IMR-90 (cell line): ENCODE measurements around the gene EPN1. TPM values are rescaled to one million over a fixed set of nuclear protein-coding genes. Genes with fewer than 3 reads are reported as not detected.

ENCODE experiments used
- ATAC-seq: fragments of 200-7000 bp; cut with Tn5 transposase; 2 replicates; pipeline ENCODE4 v1.9.1; 2020; ENCODE audit warnings: low read depth, mild to moderate bottlenecking, moderate library complexity
- BruUV-seq: library from RNA; stranded (reverse); fragments of 400-500 nt; replicated peaks from 2 replicates; lab custom pipeline; 2021; lab: Mats Ljungman, UMichigan
- CTCF ChIA-PET: fragments of 300-600 bp; formaldehyde crosslinking; extraction: SDS; loops from one replicate; lab custom pipeline; 2021; ENCODE audit warnings: antibody characterized with exemption; lab: Yijun Ruan, JAX
- POLR2A ChIA-PET: fragments of 300-600 bp; sonication (Branson Sonifier 250); formaldehyde crosslinking; loops from one replicate; lab custom pipeline; 2022; ENCODE audit warnings: antibody characterized with exemption; ENCODE audit not compliant: unreplicated experiment; lab: Charles Lee
- DNase-seq: peaks from one replicate; pipeline ENCODE4 v3.0.0; 2013
- H2AFZ ChIP-seq: replicated peaks from 2 replicates; pipeline ENCODE3; 2013; ENCODE audit warnings: low read length, mild to moderate bottlenecking; ENCODE audit not compliant: poor library complexity
- H2AK5ac ChIP-seq: 2 replicates; pipeline ENCODE4 v1.6.1; 2013; ENCODE audit warnings: low read depth, low read length, inconsistent platforms
- H2AK9ac ChIP-seq: replicated peaks from 2 replicates; pipeline ENCODE3; 2013; ENCODE audit warnings: mild to moderate bottlenecking, low read depth, low read length, moderate library complexity; ENCODE audit not compliant: poor library complexity
- H2BK120ac ChIP-seq: 2 replicates; pipeline ENCODE4 v1.6.1; 2013; ENCODE audit warnings: low read depth, low read length, inconsistent platforms
- H2BK15ac ChIP-seq: 3 replicates; pipeline ENCODE4 v1.6.1; 2013; ENCODE audit warnings: low read depth, low read length, inconsistent platforms
- H2BK20ac ChIP-seq: 2 replicates; pipeline ENCODE4 v1.6.1; 2013; ENCODE audit warnings: low read depth, mild to moderate bottlenecking, inconsistent platforms, low read length, moderate library complexity
- H2BK5ac ChIP-seq: 2 replicates; pipeline ENCODE4 v1.6.1; 2013; ENCODE audit warnings: mild to moderate bottlenecking, low read depth, low read length, inconsistent platforms; ENCODE audit not compliant: poor library complexity, severe bottlenecking
- H3K14ac ChIP-seq: replicated peaks from 2 replicates; pipeline ENCODE4 v1.6.1; 2013; ENCODE audit warnings: low read depth, low read length, inconsistent platforms
- H3K18ac ChIP-seq: 2 replicates; pipeline ENCODE4 v1.6.1; 2013; ENCODE audit warnings: low read depth, low read length, control low read depth
- H3K23ac ChIP-seq: 2 replicates; pipeline ENCODE4 v1.6.1; 2013; ENCODE audit warnings: low read depth, low read length, inconsistent platforms
- H3K27ac ChIP-seq: 2 replicates; pipeline ENCODE4 v1.5.1; 2013; ENCODE audit warnings: mild to moderate bottlenecking, control low read depth, low read length; ENCODE audit not compliant: insufficient read depth
- H3K27me3 ChIP-seq: 2 replicates; pipeline ENCODE4 v1.6.1; 2013; ENCODE audit warnings: low read length; ENCODE audit not compliant: control insufficient read depth, insufficient read depth
- H3K36me3 ChIP-seq: 2 replicates; pipeline ENCODE4 v1.6.1; 2013; ENCODE audit warnings: low read length, mixed read lengths; ENCODE audit not compliant: control insufficient read depth, insufficient read depth
- H3K4ac ChIP-seq: 2 replicates; pipeline ENCODE4 v1.6.1; 2013; ENCODE audit warnings: low read depth, low read length, inconsistent platforms
- H3K4me1 ChIP-seq: 2 replicates; pipeline ENCODE4 v1.6.1; 2013; ENCODE audit warnings: low read length, mixed read lengths; ENCODE audit not compliant: control insufficient read depth, insufficient read depth
- H3K4me2 ChIP-seq: 2 replicates; pipeline ENCODE4 v1.6.1; 2013; ENCODE audit warnings: low read depth, mild to moderate bottlenecking, control low read depth, low read length, moderate library complexity
- H3K4me3 ChIP-seq: 2 replicates; pipeline ENCODE4 v1.5.1; 2013; ENCODE audit warnings: low read depth, mild to moderate bottlenecking, control low read depth, low read length, moderate library complexity; ENCODE audit not compliant: insufficient read depth
- H3K56ac ChIP-seq: 2 replicates; pipeline ENCODE4 v1.6.1; 2013; ENCODE audit warnings: low read length, inconsistent platforms; ENCODE audit not compliant: insufficient read depth; ENCODE audit errors: extremely low read depth
- H3K79me1 ChIP-seq, 2 experiments: 2 replicates each; pipeline ENCODE4 v1.6.1; 2013; ENCODE audit warnings: low read length in 2 of 2, inconsistent platforms in 1 of 2, low read depth in 1 of 2
- H3K9ac ChIP-seq: 2 replicates; pipeline ENCODE4 v1.6.1; 2013; ENCODE audit warnings: low read depth, low read length, control low read depth
- H3K9me1 ChIP-seq: 2 replicates; pipeline ENCODE4 v1.6.1; 2013; ENCODE audit warnings: low read length, inconsistent platforms; ENCODE audit not compliant: insufficient read depth
- H3K9me3 ChIP-seq: 2 replicates; pipeline ENCODE4 v1.6.1; 2013; ENCODE audit warnings: low read length; ENCODE audit not compliant: control insufficient read depth, insufficient read depth
- H4K20me1 ChIP-seq: 2 replicates; pipeline ENCODE4 v1.6.1; 2013; ENCODE audit warnings: low read length, inconsistent platforms; ENCODE audit not compliant: insufficient read depth
- H4K5ac ChIP-seq: 2 replicates; pipeline ENCODE4 v1.6.1; 2013; ENCODE audit warnings: mild to moderate bottlenecking, low read depth, low read length, control low read depth
- H4K8ac ChIP-seq, 2 experiments: 2 replicates each; pipeline ENCODE4 v1.6.1; 2013; ENCODE audit warnings: low read depth in 2 of 2, low read length in 2 of 2, control low read depth in 1 of 2, inconsistent platforms in 1 of 2
- H4K91ac ChIP-seq: 2 replicates; pipeline ENCODE4 v1.6.1; 2013; ENCODE audit warnings: low read depth, low read length, inconsistent platforms; ENCODE audit not compliant: insufficient read depth
- BHLHE40 ChIP-seq: fragments of 150-350 bp; IDR thresholded peaks from 2 replicates; pipeline ENCODE4 v1.6.1; 2016; ENCODE audit warnings: mild to moderate bottlenecking, low read depth, low read length
- CEBPB ChIP-seq: IDR thresholded peaks from 2 replicates; pipeline ENCODE4 v1.6.1; 2012; ENCODE audit warnings: low read depth, low read length, improper control_type of control experiment
- FOS ChIP-seq: fragments of 150-350 bp; IDR thresholded peaks from 2 replicates; pipeline ENCODE4 v1.6.1; 2016; ENCODE audit warnings: low read depth, low read length
- MAZ ChIP-seq: IDR thresholded peaks from 2 replicates; pipeline ENCODE4 v1.6.1; 2012; ENCODE audit warnings: low read depth, mild to moderate bottlenecking, low read length, improper control_type of control experiment, moderate library complexity, borderline replicate concordance
- NFE2L2 ChIP-seq: fragments of 150-350 bp; IDR thresholded peaks from 2 replicates; pipeline ENCODE4 v1.6.1; 2016; ENCODE audit warnings: low read depth, mild to moderate bottlenecking, low read length
- RFX5 ChIP-seq: IDR thresholded peaks from 2 replicates; pipeline ENCODE4 v1.8.0; 2012; ENCODE audit warnings: low read depth, mild to moderate bottlenecking, low read length, moderate library complexity
- WGBS, 2 experiments: methylation state at CpG; one replicate each; pipeline versions ENCODE4 v1.1.5 to v1.1.7; 2013; ENCODE audit warnings: missing lambda C conversion rate in 2 of 2; ENCODE audit not compliant: insufficient read length in 1 of 2; ENCODE audit errors: extremely low coverage in 2 of 2; 5-methylcytosine and 5-hydroxymethylcytosine counted together
- dilution Hi-C: fragments of 300-500 bp; cut with HindIII; formaldehyde crosslinking; loops from one replicate; pipeline ENCODE4 v1.14.3; 2018; ENCODE audit warnings: low sequenced_read_pairs; ENCODE audit not compliant: unreplicated experiment
- in situ Hi-C: fragments of 300-500 bp; cut with MboI; formaldehyde crosslinking; loops from 3 replicates; pipeline ENCODE4 v1.14.3; 2019; ENCODE audit warnings: low sequenced_read_pairs, inconsistent platforms, mixed read lengths
- intact Hi-C: fragments of 100-400 bp; cut with micrococcal nuclease; formaldehyde crosslinking; loops from 2 replicates; pipeline ENCODE4 v1.10.0; 2022
- polyA plus RNA-seq, 3 experiments: library from polyadenylated mRNA; depleted of rRNA; stranded (reverse); fragments of >200 nt; gene quantifications; 2 replicates each; pipeline ENCODE4 v1.2.3, GENCODE V29; 2012; ENCODE audit warnings: low replicate concordance in 1 of 3
- total RNA-seq: library from RNA; depleted of rRNA; stranded (reverse); fragments of >200 nt; gene quantifications from 2 replicates; pipeline ENCODE4 v1.2.3, GENCODE V29; 2012
- TF ChIP-seq, protein P1 (sequence below): fragments of 150-350 bp; IDR thresholded peaks from 2 replicates; pipeline ENCODE4 v1.6.1; 2016; ENCODE audit warnings: low read depth, mild to moderate bottlenecking, low read length, moderate library complexity, borderline replicate concordance

Gene EPN1
- total and polyA plus RNA-seq, 2 of the 4 experiments (the other 2 are of a cell fraction): 19.0 to 122 TPM

DNA sequence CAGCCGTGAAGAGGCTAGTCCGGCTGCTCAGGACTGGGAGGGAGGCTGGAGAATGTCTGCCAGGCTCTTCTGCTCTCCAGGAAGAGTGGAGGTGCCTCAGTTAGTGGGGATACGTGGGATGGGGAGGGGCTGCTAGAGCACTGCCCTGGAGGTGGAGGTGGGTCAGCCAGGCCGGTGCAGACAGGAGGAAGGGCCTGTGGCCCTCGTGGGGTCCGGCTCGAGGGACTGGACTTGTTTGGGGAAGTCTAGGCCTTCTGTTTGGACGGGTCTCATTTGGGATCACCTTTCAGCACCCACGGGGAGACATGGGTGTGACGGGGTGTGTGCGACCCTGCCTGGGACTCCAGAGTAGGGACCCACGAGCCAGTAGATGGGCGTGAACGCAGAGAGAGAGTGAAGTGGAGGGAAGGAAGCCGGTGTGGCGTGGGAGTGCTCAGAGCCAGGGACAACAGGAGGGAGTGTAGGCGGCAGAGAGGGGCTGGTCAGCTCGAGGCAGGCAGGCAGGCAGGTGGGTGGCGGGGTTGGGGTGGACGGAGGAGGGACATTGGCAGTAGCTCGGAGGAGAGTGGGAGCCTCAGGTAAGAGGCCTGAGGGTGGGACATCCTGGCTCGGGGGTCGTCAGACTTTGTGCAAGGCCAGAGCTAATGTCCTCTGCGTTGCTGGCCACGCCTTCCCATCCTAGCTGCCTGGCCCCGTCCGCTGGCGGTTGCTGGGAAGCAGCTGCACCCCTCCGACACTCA, 11.5 kb downstream of the EPN1 start:
- BruUV-seq: no TSS peak
- intact Hi-C loops: no loop called here
- no peaks in the 10 kb centered on the region for H3K9me3 ChIP-seq
- ATAC-seq (no peak), DNase-seq (no peak)
- peaks cover 8% of the 10 kb centered on the region; the same call in 1 of the 2 replicates for H3K9me1 ChIP-seq
- dilution Hi-C loops: no loop called here
- no peak overlapping the region for H3K9ac ChIP-seq
- H3K56ac ChIP-seq: no peak overlapping the region
- no peak overlapping the region for H3K4me3 ChIP-seq
- H4K8ac ChIP-seq: no peak overlapping the region
- no peak overlapping the region for H2AK9ac ChIP-seq
- H3K4me1 ChIP-seq: no peaks in the 10 kb centered on the region
- H3K14ac ChIP-seq: no peak overlapping the region
- no peak overlapping the region for H2BK15ac ChIP-seq
- H3K27me3 ChIP-seq: no peaks in the 10 kb centered on the region
- no peak overlapping the region for H2AK5ac ChIP-seq
- no peak overlapping the region for H3K4me2 ChIP-seq
- TF ChIP-seq RFX5 (no peak), FOS (no peak), CEBPB (no peak), MAZ (no peak), NFE2L2 (no peak), BHLHE40 (no peak)
- TF ChIP-seq, protein P1, sequence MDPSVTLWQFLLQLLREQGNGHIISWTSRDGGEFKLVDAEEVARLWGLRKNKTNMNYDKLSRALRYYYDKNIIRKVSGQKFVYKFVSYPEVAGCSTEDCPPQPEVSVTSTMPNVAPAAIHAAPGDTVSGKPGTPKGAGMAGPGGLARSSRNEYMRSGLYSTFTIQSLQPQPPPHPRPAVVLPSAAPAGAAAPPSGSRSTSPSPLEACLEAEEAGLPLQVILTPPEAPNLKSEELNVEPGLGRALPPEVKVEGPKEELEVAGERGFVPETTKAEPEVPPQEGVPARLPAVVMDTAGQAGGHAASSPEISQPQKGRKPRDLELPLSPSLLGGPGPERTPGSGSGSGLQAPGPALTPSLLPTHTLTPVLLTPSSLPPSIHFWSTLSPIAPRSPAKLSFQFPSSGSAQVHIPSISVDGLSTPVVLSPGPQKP: no peak
- ChIA-PET POLR2A (no interaction called here), CTCF (no interaction called here)
- no peak overlapping the region for H3K27ac ChIP-seq
- WGBS, 2 experiments: 97% methylated on average over 11 of the region's 29 CpGs; no CpG with 5 or more reads in 1 of the 2 experiments
- no peak overlapping the region for H2BK5ac ChIP-seq
- no peak overlapping the region for H2BK20ac ChIP-seq
- no peak overlapping the region for H2AFZ ChIP-seq
- H4K20me1 ChIP-seq: peaks cover 62% of the 10 kb centered on the region
- in situ Hi-C loops: loop anchor here (25.0 kb wide), 1 partner anchor 451 kb away; the partner anchor contains the start of gene ZNF444
- no peak overlapping the region for H4K91ac ChIP-seq
- peaks cover 66% of the 10 kb centered on the region for H3K36me3 ChIP-seq
- H3K23ac ChIP-seq: no peak overlapping the region
- H3K79me1 ChIP-seq: peaks cover 22 to 50% of the 10 kb centered on the region in 2 experiments
- no peak overlapping the region for H2BK120ac ChIP-seq
- no peak overlapping the region for H3K4ac ChIP-seq
- H3K18ac ChIP-seq: no peak overlapping the region
- H4K5ac ChIP-seq: no peak overlapping the region
